ENCODE results near the gene SASH1.
"Not testable (repeated sequence)": the region's sequence is repeated elsewhere in the genome, so short reads cannot be mapped to it uniquely, and the experiment has no call there.

The SASH1 gene

DNA sequence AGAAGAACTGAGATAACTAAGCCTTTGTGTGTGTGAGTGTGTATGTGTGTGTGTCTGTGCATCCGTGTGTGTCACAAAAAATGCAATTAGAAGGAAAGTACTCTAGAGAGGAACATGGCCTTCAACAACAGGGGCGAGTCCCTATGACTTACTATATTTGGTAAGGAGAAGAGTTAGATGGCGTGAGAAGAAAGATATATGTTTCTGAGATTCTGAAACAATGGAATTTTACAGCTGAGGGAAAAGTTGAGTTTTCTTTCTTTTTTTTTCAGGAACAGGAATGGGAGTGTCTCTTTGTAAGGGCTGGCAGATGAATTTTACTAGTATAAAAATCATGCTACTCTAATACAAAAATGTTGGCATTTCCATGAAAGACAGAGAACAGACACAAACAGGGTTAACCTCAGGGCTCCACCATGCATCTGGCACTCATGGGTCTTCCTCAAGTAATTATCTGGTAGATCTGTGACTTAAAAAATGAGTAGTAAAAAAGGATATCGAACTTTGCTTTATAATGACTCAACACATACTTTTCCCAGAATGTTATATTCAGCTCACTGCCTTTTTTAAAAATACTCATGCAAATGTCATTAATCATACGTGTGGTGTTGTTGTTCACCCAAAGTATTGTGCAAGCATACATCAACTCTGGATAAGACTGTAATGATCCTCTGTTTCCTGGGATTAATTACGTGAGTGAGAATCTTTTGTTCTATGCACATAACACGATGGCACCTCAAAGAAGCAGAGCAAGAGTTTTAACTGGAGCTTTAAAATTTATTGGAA is 12.8 kb upstream of the SASH1 start:
- DNase-seq, result peak; percentile 95

DNA sequence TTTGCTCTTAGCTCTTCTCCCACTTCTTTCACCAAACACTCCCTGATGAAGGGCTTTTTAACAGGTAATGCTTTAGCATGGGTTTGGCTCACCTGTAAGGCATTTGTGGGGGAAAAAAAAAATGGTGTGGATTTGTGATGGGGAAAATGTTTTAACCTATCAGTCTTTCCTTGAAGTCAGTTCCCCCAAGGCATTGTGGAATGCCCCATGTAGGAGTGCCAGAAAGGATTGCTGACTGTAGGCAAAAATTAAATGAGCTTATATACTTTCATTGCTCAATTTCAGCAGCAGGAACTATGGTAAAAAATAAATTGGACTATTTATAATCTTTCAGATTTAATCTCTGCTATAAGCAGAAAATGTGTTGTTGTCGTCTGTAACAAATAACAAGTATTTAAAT is 10.6 kb upstream of the SASH1 start:
- DNase-seq, result no peak

DNA sequence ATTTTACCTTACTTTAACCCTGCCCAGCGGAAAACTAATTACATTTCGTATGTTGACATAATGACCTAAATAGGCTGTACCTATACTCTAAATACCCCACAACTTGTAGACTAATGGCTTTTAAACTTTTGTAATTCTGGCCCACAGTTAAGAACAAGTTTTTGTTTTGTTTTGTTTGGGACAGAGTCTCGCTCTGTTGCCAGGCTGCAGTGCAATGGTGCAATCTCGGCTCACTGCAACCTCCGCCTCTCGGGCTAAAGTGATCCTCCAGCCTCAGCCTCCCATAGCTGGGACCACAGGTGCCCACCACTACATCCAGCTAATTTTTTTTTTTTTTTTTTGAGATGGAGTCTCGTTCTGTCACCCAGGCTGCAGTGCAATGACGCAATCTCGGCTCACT is 5.7 kb upstream of the SASH1 start:
- DNase-seq, result no peak

DNA sequence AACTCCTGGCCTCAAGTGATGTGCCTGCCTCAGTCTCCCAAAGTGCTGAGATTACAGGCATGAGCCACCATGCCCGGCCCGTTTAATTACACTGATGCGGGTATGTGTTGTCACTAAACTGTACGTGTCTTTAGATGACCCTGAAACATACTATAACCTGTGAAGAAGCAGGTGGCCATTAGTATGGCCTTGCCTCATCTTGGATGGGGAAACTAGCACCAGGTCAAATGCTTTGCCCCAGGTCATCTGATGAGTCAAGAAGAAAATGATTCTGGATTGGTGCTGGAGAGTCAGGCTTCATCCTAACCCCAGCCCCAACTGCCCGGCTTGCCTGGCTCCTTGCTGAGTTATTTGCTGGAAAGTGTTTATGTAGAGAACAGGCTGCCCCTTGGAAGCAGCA is 2.9 kb upstream of the SASH1 start:
- no peak for DNase-seq

DNA sequence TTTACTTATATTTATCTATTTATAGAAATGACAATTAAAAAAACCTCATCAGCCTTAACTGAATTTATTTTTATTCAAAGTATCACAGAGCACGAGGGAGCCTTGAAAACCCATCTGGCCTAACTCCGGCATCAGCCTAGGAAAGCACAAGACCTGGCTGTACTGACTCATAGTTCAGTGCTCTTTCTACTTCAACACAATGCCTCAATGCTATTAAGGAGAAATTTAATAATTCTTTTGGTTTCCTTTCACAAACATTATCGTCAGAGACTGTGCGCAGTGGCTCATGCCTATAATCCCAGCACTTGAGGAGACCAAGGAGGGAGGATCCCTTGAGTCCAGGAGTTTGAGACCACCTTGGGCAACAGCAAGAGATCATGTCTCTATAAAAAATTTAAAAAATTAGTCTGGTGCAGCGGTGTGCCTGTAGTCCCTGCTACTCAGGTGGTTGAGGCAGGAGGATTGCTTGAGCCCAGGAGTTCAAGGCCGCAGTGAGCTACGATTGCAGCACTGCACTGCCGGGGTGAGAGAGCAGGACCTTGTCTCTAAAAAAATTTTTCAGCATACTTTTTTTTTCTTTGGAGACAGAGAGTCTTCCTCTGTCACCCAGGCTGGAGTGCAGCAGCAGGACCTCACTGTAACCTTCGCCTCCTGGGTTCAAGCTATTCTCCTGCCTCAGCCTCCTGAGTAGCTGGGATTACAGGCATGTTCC is 1.9 kb upstream of the SASH1 start:
- DNase-seq, result no peak

DNA sequence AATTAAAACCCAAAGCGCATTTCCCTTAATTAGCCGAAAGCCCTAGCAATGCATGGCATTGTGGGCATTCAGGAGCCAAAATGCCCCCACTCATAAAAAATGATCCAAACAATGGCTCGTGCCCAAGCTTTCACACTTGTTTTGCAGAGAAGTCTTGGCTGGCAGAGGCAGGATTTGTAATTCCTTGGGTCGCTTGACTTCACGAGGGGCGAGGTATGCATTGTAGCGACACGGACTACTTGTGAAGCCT is 613 bp upstream of the SASH1 start:
- no peak for DNase-seq

DNA sequence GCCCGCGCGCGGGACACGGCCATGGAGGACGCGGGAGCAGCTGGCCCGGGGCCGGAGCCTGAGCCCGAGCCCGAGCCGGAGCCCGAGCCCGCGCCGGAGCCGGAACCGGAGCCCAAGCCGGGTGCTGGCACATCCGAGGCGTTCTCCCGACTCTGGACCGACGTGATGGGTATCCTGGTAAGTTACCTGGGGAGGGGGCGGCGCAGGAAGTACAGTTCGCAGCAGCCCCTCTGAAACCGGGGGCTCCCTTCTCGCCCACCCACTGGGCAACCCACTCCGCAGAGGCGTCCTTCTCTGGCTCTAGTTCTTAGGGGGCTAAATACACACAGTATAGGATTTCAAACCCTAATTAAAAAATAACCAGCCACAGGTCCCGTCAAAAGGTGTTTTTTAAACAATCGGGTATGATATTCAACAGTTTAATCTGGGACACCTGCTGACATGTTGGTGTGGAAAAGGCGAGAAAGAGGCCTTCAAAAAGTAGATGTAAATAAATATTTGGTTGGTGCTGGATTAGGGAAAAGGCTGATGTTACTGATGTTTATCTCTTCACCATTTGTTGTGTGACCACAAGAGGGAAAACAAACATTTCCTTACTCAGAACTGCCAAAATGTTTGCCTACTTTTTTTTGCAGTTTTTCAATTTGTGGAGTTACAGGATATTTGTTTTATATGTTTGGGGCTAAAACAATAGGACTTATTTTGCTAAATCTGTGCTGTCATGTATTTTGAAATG is 577 bp downstream of the SASH1 start:
- DNase-seq, result peak; percentile 7

DNA sequence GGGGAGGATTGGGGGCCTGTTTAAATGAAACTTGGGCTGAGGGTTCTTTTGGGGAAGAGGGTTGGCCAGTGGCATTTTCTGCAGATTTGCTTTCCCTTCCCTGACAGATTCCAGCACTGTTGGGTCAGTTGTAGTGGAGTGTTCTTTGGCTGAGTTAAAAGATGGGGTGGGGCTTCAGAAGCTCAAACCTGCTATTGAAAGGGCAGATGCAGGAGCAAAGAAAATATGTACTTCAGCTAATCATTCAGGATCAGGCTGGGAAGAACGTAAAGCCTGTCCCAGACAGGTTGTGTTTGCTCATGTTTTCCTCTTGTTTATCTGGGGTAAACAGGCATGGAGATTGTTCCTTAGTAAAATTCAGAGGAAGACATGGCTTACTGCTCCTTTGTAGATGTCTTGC is 2.5 kb downstream of the SASH1 start:
- DNase-seq, result no peak

DNA sequence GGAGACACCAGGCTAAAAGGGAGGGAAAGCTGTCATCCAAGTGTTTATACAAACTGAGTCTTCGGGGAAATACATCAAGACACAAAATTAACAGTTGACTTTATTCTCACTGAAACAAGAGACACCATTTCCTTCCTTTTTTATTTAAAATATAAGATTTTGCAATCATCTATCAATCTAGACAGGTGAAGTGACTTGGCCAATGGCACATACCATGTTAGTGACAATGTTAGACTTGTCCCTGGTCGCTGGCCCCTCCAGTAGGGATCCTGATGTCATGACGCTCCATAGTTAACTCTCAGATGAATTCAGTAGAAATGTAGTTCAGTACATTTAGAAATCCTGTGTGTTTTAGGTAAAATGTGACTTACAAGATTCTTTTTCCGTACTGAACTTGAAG is 2.9 kb downstream of the SASH1 start:
- DNase-seq, result no peak

DNA sequence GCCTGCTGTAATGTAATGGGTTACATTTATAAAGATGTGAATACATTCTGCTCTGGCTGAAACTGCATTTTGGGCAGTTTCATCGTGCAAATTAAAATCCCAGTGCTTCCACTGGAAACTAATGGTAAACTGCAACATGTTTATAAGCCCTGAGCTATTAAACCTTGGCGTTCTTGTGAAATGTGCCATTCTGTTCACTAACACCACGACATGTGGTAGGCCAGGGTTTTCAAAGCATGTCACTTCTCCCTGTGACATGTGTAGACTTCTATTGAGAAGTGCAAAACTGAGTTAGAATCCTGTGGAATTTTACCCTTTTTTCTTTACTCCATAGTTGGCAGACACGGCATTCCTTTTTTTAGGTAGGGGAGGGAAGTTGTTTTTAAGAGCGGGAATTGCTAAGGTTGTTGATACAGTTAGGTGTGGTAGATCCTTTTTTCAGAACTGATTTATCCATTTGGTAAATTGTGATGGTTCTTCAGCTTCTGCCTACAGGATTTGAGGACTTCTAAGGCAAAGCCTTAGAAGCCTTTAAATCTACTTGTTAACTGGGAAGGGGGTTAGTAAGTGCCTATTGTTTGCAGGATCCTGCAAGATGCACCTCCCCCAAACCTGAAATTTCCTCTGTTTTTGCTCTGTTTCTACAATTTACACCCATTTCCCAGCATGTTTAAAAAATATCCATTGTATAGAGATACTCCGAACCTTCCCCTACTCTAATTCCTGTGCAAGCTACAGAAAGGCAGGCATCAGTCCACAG is 4.2 kb downstream of the SASH1 start:
- DNase-seq, result no peak

DNA sequence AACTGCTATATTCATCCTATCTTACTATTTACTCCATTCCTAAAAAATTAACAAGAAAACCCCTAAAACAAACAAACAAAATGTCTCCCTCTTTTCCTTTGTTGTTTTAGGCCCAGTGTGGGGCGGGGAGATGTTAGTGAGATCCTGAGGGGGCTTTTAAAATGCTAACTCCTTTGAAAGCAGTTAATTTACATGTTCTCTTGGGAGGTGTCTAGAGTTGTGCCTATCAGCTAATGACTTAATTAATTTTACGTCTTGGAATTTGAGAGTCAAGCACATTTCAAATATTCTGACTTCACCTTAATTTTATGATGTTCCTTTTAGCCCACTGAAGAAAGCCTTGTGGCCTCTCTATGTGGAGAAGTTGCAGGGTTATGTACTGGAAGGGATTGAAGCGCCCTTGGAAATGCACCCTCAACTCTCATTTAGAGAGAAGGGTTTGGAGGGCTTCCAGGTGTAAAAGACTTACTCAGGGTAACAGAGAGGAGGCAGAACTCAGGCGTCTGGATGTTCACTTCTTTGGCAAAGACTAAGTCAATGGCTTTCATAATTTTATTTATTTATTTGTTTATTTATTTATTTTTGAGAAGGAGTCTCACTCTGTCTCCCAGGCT is 4.9 kb downstream of the SASH1 start:
- no peak for DNase-seq

DNA sequence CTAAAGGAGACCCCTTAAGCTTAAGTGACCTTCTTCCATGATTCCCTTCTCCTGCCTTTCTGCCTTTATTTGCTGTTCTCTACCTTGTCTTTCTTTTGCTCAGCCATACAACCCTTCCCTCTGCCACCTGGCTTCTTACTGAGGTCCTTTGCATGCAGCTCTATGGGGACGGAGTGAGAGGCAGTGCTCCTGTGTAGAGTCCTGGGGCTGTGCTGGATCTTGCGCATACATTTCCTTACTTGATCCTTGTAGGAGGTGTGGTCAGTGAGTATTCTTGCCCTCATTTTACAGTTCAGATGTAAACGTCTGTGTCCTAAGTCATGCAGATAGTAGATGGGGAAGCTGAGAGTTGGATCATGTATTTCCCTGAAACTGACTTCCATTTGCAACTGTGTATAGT is 5.7 kb downstream of the SASH1 start:
- DNase-seq, result no peak

DNA sequence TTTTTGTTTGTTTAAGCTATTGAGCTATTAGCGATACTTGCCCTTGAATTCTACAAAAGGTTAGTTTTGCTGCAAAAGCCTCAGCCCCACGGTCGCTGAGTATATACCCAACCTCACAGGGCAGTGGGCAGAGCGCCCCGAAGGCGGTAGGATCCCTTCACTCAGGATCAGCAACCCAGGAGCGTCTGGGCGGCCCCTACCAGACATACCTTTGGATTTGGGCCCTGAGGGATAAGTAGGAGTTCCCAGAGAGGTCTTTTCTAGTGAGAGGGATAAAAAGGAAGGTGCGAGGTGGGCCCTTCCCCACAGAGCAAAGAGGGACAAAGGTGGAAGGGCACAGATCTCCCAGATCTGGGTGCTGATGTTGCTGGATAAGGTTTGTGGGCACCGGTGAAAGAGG is 6.1 kb downstream of the SASH1 start:
- no peak for DNase-seq

DNA sequence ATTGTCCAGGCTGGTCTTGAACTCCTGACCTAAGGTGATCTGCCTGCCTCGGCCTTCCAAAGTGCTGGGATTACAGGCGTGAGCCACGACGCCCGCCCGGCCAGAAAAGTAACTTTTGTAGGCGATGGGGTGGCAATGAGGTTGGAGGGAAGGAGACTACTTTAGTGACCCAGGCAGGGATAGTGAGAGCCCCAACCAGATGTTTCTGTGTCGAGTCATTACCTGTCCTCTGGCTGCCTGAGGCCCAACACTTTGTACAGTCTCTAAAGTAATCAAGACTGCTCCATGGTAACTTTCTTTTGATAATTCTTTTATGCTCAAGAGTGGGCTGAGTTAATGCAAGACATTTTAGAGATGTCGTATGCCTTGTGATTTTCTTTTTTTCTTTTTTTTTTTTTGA is 6.8 kb downstream of the SASH1 start:
- DNase-seq, result no peak

DNA sequence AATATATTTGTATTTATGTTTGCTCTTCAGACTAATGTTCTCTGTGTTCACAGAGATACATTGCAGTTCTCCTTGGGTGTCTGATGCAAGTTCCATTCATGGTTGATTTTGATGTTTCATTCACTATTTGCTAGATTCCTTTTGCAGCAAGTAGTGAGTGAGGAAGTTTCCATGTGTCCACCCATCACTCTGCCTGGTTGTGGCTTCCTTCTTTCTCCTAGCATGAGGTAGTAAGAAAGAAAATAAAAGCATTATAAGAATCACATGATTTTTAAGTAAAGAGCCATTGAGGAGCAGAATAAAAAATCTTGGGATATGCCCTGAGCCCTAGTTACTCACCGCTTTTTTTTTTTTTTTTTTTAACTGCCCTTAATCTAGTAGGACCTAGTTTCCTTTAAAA is 8.7 kb downstream of the SASH1 start:
- no peak for DNase-seq

DNA sequence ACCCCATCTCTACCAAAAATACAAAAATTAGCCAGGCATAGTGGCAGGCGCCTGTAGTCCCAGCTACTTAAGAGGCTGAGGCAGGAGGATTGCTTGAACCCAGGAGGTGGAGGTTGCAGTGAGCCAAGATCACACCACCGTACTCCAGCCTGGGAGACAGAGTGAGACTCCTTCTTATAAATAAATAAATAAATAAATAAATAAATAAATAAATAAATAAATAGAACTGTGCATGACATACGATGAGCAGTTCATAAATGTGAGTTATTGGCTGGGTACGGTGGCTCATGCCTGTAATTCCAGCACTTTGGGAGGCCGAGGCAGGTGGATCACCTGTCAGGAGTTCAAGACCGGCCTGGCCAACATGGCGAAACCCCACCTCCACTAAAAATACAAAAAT is 9.8 kb downstream of the SASH1 start:
- DNase-seq, result not testable (repeated sequence)

DNA sequence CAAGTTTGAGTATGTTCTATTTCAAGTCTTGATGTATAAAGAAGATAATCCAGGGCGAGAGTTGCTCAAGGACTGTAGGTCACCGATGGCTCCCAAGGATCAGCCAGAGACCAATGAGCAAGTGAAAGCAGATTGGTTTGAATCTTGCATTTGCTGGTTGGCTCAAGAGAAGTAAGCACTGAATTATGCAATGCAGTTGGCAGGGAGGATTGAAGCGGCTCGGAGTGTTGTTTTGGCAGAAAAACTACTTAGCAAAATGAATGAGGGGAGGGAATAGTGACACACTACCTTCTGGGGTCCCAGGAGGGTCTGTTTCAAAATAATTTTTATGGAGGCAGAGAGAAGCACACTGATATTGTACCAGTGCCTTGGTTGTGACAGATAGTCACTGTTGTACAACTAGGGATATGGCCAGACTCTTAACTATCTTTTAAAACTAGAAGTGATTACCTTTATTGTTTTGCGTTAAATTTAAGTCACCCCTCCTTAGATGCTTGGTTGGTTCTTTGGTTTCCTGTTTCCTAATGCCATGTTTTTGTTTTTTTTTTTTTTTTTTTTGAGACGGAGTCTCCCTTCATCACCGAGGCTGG is 15.7 kb downstream of the SASH1 start:
- no peak for DNase-seq

DNA sequence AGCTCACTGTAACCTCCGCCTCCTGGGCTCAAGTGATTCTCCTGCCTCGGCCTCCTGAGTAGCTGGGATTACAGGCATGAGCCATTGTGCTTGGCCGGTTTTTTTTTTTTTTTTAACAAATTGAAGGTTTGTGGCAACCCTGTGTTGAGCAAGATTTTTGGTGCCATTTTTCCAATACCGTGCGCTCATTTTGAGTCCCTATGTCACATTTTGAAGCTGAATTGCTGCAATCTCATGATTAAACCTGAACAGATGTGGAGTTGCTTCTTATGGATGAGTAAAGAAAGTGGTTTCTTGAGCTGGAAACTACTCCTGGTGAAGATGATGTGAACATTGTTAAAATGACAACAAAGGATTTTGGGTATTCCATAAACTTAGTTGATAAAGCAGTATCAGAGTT is 16.6 kb downstream of the SASH1 start:
- DNase-seq, result no peak

DNA sequence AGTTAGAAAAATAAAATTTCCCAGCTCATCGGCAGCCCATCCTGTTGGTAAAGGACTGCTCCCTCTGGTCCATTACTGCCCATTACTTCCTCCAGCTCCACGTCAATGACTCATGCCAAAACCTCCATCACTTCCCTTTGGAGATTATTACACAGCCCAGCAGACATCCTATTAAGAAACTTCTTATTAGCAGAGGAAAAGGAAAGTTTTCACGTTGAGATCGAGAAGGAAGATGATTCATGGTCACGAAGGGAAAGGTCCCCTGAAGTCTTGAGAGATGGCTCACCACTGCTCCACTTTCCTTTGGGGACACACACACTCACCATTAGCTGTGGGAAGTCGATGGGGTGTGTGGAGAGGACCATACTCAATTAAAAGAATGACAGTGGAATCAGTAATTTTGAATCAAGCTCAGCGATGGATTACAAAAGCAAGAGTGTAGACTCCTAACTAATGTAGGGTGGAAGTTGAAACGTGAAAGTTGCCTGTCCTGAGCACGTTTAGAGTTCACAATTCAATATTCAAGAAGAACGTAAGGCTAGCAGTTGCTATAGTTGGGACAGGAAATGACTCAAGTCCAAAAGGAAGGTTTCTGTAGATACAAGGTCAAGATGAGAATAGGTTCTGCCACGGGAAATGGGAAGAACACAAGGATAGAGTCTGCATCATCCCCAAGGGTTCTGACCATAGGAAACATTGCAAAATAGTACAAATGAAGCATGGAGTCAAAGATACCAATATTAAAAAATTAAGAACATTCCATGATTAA is 21.6 kb downstream of the SASH1 start:
- DNase-seq, result peak; percentile 85

DNA sequence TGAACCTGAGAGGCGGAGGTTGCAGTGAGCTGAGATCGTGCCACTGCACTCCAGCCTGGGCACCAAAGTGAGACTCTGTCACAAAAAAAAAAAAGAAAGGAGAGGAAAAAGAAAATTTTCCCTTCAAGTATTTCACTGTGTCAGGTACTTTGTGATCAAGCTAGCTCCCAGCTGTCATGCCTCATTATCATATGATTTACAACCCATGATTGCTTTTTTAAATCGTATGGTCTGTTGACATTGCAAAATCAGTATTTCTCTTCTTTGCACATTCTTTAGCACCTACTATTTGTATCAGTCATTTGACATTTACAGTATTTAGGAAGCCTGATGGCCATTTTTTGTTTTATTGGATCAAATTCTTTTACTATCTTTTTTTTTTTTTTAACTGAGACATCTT is 22.4 kb downstream of the SASH1 start:
- no peak for DNase-seq

DNA sequence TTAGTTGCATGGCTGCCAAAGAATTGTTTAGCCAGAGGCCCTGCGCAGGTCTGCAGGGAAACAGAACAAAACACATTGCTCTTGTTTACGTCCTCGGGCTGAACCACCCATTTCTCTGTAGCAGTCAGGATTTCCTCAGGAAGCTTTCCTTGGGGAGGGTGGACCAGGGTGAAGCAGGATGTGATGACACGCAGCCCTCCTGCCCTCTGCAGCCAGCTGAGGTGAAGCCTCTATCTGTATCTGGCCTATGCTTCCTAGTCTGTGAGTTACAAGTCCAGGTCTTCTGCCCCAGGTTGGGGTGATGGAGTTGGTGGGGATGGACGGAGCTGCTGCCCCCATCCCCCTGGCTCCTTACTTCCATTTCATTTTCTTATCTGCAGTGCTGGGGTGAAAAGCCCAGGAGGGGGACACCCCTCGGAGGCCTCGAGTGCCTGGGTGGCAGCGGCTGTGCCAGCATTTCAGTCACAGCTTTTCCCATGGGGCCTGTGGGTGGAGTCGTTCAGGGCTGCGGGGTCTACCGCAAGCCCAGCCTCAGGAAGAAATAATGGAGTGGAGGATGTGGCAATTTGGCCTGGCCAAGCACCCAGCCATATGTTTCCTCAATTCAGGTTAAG is 24.9 kb downstream of the SASH1 start:
- peak; percentile 57 for DNase-seq
